Measurements from ENCODE around the gene CEP97. TPM values are rescaled to one million over a fixed set of nuclear protein-coding genes. Genes with fewer than 3 reads are reported as not detected.

The CEP97 gene
- total and polyA plus RNA-seq, 2 experiments from 2014 or later, result 5.0 to 19.0 TPM

DNA sequence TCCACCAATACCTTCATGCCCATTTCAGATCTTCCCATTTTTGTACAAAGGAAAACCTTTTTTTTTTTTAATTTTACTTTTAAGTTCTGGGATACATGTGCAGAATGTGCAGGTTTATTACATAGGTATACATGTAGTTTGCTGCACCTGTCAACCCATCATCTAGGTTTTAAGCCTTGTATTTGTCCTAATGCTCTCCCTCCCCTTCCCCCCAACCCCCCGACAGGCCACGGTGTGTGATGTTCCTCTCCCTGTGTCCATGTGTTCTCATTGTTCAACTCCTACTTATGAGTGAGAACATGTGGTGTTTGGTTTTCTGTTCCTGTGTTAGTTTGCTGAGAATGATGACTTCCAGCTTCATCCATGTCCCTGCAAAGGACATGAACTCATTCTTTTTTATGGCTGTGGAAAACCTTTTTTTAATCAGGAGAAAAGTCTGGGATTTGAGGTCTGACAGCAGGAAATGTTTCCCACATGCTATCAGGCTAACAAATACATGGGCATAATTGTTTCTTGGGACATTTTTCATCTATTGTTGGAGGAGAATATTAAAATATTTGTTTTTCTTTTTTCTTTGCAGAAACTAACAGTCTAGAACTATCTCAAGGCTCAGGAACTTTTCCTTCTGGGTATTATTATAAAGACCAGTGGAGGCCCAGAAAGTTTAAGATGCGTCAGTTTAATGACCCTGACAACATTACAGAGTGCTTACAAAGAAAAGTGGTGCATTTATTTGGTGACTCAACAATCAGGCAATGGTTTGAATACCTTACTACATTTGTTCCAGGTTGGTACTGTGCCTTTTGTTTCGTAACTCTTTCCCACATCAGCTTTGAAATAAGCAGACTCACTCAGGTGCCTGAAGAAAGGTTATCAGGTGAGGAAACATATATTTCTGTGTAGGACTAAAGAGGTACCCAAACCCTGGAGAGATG is 92.1 kb downstream of the CEP97 start:
- no peak overlapping the region for H3K27ac ChIP-seq (ENCODE audit: low read depth)
- no peaks in the 10 kb centered on the region for H3K79me2 ChIP-seq (replicated peaks; ENCODE audit: insufficient read depth)
- Mint-ChIP-seq H3K4me1 (peaks cover 6% of the 10 kb centered on the region; the same call in 2 of the 3 replicates), H3K36me3 (ENCODE audit: low read depth) (0 out of 3 replicates have a peak, but pooled peaks cover under 1% of the 10 kb centered on the region), H3K27me3 (ENCODE audit: insufficient read depth, low read depth, poor library complexity) (peaks cover 4% of the 10 kb centered on the region), H3K4me3 (no peak overlapping the region), H3K27ac (no peak overlapping the region), H3K9me3 (no peaks in the 10 kb centered on the region)
- no peaks in the 10 kb centered on the region for H4K20me1 ChIP-seq (replicated peaks; ENCODE audit: insufficient read depth)
- ATAC-seq, result no peak
- no peaks in the 10 kb centered on the region for H3K9me2 ChIP-seq (ENCODE audit: insufficient read depth)
- no peaks in the 10 kb centered on the region for H3F3A ChIP-seq (replicated peaks; ENCODE audit: low read depth)
- no peaks in the 10 kb centered on the region for H3K4me1 ChIP-seq (ENCODE audit: insufficient read depth)
- H3K4me2 ChIP-seq, result no peak overlapping the region
- peaks cover 3% of the 10 kb centered on the region; the same call in 1 of the 2 replicates for H3K36me3 ChIP-seq (ENCODE audit: insufficient read depth)
- H3K27me3 ChIP-seq (ENCODE audit: insufficient read depth), result no peaks in the 10 kb centered on the region
- no peak for TF ChIP-seq STAT1 (IDR thresholded peaks at IDR 0.05; ENCODE audit: unreplicated experiment)
- no peak for TF ChIP-seq CTCF (conservative IDR thresholded peaks at IDR 0.05; ENCODE audit: low read depth in 2 of 2)
- TF ChIP-seq, protein P1, sequence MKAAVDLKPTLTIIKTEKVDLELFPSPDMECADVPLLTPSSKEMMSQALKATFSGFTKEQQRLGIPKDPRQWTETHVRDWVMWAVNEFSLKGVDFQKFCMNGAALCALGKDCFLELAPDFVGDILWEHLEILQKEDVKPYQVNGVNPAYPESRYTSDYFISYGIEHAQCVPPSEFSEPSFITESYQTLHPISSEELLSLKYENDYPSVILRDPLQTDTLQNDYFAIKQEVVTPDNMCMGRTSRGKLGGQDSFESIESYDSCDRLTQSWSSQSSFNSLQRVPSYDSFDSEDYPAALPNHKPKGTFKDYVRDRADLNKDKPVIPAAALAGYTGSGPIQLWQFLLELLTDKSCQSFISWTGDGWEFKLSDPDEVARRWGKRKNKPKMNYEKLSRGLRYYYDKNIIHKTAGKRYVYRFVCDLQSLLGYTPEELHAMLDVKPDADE (IDR thresholded peaks at IDR 0.05), result no peak
- TF ChIP-seq, protein P2, sequence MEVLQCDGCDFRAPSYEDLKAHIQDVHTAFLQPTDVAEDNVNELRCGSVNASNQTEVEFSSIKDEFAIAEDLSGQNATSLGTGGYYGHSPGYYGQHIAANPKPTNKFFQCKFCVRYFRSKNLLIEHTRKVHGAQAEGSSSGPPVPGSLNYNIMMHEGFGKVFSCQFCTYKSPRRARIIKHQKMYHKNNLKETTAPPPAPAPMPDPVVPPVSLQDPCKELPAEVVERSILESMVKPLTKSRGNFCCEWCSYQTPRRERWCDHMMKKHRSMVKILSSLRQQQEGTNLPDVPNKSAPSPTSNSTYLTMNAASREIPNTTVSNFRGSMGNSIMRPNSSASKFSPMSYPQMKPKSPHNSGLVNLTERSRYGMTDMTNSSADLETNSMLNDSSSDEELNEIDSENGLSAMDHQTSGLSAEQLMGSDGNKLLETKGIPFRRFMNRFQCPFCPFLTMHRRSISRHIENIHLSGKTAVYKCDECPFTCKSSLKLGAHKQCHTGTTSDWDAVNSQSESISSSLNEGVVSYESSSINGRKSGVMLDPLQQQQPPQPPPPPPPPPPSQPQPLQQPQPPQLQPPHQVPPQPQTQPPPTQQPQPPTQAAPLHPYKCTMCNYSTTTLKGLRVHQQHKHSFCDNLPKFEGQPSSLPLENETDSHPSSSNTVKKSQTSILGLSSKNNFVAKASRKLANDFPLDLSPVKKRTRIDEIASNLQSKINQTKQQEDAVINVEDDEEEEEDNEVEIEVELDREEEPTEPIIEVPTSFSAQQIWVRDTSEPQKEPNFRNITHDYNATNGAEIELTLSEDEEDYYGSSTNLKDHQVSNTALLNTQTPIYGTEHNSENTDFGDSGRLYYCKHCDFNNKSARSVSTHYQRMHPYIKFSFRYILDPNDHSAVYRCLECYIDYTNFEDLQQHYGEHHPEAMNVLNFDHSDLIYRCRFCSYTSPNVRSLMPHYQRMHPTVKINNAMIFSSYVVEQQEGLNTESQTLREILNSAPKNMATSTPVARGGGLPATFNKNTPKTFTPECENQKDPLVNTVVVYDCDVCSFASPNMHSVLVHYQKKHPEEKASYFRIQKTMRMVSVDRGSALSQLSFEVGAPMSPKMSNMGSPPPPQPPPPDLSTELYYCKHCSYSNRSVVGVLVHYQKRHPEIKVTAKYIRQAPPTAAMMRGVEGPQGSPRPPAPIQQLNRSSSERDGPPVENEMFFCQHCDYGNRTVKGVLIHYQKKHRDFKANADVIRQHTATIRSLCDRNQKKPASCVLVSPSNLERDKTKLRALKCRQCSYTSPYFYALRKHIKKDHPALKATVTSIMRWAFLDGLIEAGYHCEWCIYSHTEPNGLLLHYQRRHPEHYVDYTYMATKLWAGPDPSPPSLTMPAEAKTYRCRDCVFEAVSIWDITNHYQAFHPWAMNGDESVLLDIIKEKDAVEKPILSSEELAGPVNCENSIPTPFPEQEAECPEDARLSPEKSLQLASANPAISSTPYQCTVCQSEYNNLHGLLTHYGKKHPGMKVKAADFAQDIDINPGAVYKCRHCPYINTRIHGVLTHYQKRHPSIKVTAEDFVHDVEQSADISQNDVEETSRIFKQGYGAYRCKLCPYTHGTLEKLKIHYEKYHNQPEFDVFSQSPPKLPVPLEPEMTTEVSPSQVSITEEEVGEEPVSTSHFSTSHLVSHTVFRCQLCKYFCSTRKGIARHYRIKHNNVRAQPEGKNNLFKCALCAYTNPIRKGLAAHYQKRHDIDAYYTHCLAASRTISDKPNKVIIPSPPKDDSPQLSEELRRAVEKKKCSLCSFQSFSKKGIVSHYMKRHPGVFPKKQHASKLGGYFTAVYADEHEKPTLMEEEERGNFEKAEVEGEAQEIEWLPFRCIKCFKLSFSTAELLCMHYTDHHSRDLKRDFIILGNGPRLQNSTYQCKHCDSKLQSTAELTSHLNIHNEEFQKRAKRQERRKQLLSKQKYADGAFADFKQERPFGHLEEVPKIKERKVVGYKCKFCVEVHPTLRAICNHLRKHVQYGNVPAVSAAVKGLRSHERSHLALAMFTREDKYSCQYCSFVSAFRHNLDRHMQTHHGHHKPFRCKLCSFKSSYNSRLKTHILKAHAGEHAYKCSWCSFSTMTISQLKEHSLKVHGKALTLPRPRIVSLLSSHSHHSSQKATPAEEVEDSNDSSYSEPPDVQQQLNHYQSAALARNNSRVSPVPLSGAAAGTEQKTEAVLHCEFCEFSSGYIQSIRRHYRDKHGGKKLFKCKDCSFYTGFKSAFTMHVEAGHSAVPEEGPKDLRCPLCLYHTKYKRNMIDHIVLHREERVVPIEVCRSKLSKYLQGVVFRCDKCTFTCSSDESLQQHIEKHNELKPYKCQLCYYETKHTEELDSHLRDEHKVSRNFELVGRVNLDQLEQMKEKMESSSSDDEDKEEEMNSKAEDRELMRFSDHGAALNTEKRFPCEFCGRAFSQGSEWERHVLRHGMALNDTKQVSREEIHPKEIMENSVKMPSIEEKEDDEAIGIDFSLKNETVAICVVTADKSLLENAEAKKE (CRISPR knock-in tag; IDR thresholded peaks at IDR 0.05), result no peak
- H2AFZ ChIP-seq, result no peak overlapping the region
- no peak for DNase-seq (ENCODE audit: low spot score)
- H3K4me3 ChIP-seq, result no peak overlapping the region
